Chondrocyte (in vitro differentiated cells): ENCODE data around the gene NDEL1. TPM values are rescaled to one million over a fixed set of nuclear protein-coding genes. Genes with fewer than 3 reads are reported as not detected.
A peak's percentile ranks its signal among the peaks of the same experiment; 100 is the strongest.

Experiments used
- DNase-seq: peaks from one replicate; pipeline ENCODE4 v3.0.0; 2021; ENCODE audit warnings: mixed read lengths, low spot score
- H3K27ac Mint-ChIP-seq: one replicate; pipeline ENCODE4 v1.8.0; 2021; ENCODE audit warnings: mild to moderate bottlenecking, moderate library complexity, mixed read lengths; ENCODE audit not compliant: unreplicated experiment
- H3K27me3 Mint-ChIP-seq: 2 replicates; pipeline ENCODE4 v1.8.0; 2021; ENCODE audit warnings: low read depth, mixed read lengths
- H3K36me3 Mint-ChIP-seq: 2 replicates; pipeline ENCODE4 v1.8.0; 2021; ENCODE audit warnings: low read depth, mixed read lengths
- H3K4me1 Mint-ChIP-seq: 2 replicates; pipeline ENCODE4 v1.8.0; 2021; ENCODE audit warnings: low read depth, mild to moderate bottlenecking, mixed read lengths
- H3K4me3 Mint-ChIP-seq: one replicate; pipeline ENCODE4 v1.8.0; 2021; ENCODE audit warnings: mild to moderate bottlenecking, moderate library complexity, mixed read lengths; ENCODE audit not compliant: unreplicated experiment
- H3K9me3 Mint-ChIP-seq: 2 replicates; pipeline ENCODE4 v1.8.0; 2021; ENCODE audit warnings: low read depth, mixed read lengths
- CTCF ChIP-seq: fragments of 200-600 bp; sonication (generic); IDR thresholded peaks from 2 replicates; pipeline ENCODE4 v1.5.0; 2021; ENCODE audit warnings: antibody characterized with exemption, mild to moderate bottlenecking, moderate library complexity
- total RNA-seq: library from RNA; stranded (reverse); gene quantifications from 3 replicates; pipeline ENCODE4 v1.2.1, GENCODE V29; 2021

The NDEL1 gene
- total RNA-seq, 1 donor from 2014 or later = 112 TPM

GRCh38 chr17:8482546-8482945 lies 46.9 kb downstream of the NDEL1 start:
- no peak for TF ChIP-seq CTCF
- Mint-ChIP-seq H3K4me1 (no peaks in the 10 kb centered on the region), H3K36me3 (peaks cover 62% of the 10 kb centered on the region), H3K9me3 (peaks cover 8% of the 10 kb centered on the region), H3K27ac (peak overlapping the region; percentile 59), H3K4me3 (no peak overlapping the region), H3K27me3 (no peaks in the 10 kb centered on the region)
- DNase-seq = no peak

- no peak for DNase-seq
- no peak overlapping the region for H3K27ac Mint-ChIP-seq
- H3K36me3 Mint-ChIP-seq = peaks cover 67% of the 10 kb centered on the region
- H3K4me1 Mint-ChIP-seq = peaks cover 12% of the 10 kb centered on the region
- no peak overlapping the region for H3K4me3 Mint-ChIP-seq
- no peak for TF ChIP-seq CTCF
- peaks cover 8% of the 10 kb centered on the region for H3K9me3 Mint-ChIP-seq
- H3K27me3 Mint-ChIP-seq = no peaks in the 10 kb centered on the region
These were observed 48.8 kb downstream of the NDEL1 start for GRCh38 chr17:8484465-8484864.

GRCh38 chr17:8485491-8485890 lies 49.8 kb downstream of the NDEL1 start:
- no peak for TF ChIP-seq CTCF
- Mint-ChIP-seq H3K4me3 (no peak overlapping the region), H3K36me3 (peaks cover 66% of the 10 kb centered on the region), H3K4me1 (peaks cover 17% of the 10 kb centered on the region), H3K27me3 (no peaks in the 10 kb centered on the region), H3K9me3 (peaks cover 8% of the 10 kb centered on the region), H3K27ac (no peak overlapping the region)
- DNase-seq = no peak

- no peaks in the 10 kb centered on the region for H3K27me3 Mint-ChIP-seq
- H3K4me1 Mint-ChIP-seq = peaks cover 19% of the 10 kb centered on the region
- H3K4me3 Mint-ChIP-seq = no peak overlapping the region
- H3K9me3 Mint-ChIP-seq = peaks cover 8% of the 10 kb centered on the region
- peak overlapping the region; percentile 39 for H3K27ac Mint-ChIP-seq
- no peak for TF ChIP-seq CTCF
- H3K36me3 Mint-ChIP-seq = peaks cover 65% of the 10 kb centered on the region
- no peak for DNase-seq
These were observed 51.5 kb downstream of the NDEL1 start for GRCh38 chr17:8487130-8487645.

- H3K9me3 Mint-ChIP-seq = peaks cover 8% of the 10 kb centered on the region
- DNase-seq = no peak
- no peaks in the 10 kb centered on the region for H3K27me3 Mint-ChIP-seq
- no peak for TF ChIP-seq CTCF
- H3K27ac Mint-ChIP-seq = peak overlapping the region; percentile 55
- peaks cover 19% of the 10 kb centered on the region for H3K4me1 Mint-ChIP-seq
- H3K36me3 Mint-ChIP-seq = peaks cover 67% of the 10 kb centered on the region
- H3K4me3 Mint-ChIP-seq = no peak overlapping the region
These were observed 52.1 kb downstream of the NDEL1 start for GRCh38 chr17:8487743-8488142.
